Stimulated activated CD8-positive, alpha-beta memory T cell treated with anti-CD3 and anti-CD28 coated beads, Interleukin-7, amount 100 ng/mL, for 4 hours (primary cell): ENCODE data around the gene TEX19.
"Not testable (repeated sequence)": the region's sequence is repeated elsewhere in the genome, so short reads cannot be mapped to it uniquely, and the experiment has no call there.

ENCODE experiments used
- DNase-seq, 2 donors: peaks; one replicate each; pipeline ENCODE4 v3.0.0-alpha.2; 2020; ENCODE audit warnings: low read depth in 2 of 2

The TEX19 gene

GRCh38 chr17:82377294-82377693 is 18.2 kb downstream of the TEX19 start:
- DNase-seq, result not testable (repeated sequence)

DNA sequence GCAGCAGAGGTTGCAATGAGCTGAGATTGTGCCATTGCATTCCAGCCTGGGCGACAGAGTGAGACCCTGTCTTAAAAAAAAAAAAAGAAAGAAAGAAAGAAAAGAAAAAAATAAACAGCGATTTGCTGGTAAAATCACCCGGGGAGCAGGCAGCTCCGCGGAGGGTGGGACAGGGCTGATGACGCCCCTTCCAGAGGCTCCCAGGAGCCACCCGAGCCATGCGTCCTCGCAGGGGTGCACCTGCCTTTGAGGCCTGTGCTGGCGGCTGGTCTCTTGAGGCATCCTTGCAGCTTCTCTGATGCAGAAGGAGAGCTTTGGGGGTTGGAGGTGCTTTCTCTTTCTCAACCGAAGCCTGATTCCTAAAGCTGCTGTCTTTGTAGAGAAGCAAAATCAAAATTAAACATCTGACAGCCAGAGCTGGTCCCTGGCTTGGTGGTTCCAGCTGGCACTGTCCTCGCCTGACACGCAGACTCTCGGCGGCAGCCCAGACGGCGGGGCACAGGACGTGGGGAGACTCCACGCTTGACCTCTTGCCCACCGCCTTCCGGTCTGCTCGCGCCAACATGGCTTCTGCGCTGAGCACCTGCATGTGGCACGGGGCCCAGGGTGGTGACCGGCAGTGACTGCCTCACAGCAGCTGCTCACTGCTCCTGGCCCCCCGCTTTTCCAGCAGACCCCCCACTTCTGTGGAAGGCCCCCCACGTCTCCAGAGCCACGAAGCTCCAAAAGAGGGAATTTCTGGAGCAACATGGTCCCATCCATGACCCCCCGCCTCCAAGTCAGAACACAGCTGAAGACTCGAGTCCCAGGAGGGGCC is 19.1 kb downstream of the TEX19 start:
- DNase-seq, result no peak

DNA sequence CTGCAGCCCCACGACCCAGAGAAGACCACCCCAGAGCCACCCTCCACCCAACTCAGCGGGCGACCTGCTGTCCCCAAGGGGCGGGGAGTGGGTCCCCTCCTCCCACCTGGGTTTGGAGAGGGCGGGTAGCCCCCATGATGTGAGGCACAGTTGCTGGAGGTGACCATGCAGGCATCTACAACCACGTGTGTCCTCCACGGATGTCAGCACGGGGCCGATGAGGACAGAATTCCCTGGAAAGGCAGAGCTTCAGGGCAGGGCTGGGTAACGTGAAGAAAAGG is 19.6 kb downstream of the TEX19 start:
- no peak for DNase-seq

DNA sequence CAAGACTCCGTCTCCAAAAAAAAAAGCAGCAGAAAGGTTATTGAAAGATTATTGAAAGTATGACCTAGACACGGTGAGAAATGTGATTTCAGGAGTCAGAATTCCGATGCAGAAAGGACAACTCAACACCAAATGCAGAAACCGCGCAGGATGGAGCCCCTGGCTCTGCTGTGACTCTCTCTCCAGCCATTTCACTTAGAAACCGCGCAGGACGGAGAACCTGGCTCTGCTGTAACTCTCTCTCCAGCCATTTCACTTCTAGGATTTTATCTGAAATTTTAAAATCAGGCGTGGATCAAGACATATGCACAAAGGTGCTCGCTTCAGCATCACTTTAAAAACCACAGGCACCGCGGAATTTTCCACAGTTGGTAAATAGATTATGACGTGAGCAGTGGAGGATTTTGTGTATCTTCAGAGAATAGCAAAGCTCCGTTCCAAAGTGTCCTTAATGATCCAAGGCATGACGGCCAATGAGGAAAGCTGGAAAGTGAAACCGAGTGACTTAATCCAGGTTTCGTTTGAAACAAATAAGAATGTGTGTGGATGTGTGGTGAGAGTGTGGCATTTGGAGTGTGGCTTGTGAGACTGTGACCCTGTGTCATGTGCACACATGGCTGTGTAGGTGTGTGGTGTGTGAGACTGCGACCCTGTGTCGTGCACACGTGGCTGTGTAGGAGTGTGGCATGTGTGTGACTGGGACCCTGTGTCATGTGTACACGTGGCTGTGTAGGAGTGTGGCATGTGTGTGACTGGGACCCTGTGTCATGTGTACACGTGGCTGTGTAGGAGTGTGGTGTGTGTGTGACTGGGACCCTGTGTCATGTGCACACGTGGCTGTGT is 22.0 kb downstream of the TEX19 start:
- DNase-seq, result no peak

DNA sequence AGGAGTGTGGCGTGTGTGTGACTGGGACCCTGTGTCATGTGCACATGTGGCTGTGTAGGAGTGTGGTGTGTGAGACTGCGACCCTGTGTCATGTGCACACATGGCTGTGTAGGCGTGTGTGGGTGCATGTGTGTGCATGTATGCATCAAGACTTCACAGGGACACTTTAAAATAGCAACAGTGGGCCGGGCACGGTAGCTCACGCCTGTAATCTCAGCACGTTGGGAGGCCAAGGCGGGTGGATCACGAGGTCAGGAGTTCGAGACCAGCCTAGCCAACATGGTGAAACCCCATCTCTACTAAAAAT is 22.6 kb downstream of the TEX19 start:
- not testable (repeated sequence) for DNase-seq

DNA sequence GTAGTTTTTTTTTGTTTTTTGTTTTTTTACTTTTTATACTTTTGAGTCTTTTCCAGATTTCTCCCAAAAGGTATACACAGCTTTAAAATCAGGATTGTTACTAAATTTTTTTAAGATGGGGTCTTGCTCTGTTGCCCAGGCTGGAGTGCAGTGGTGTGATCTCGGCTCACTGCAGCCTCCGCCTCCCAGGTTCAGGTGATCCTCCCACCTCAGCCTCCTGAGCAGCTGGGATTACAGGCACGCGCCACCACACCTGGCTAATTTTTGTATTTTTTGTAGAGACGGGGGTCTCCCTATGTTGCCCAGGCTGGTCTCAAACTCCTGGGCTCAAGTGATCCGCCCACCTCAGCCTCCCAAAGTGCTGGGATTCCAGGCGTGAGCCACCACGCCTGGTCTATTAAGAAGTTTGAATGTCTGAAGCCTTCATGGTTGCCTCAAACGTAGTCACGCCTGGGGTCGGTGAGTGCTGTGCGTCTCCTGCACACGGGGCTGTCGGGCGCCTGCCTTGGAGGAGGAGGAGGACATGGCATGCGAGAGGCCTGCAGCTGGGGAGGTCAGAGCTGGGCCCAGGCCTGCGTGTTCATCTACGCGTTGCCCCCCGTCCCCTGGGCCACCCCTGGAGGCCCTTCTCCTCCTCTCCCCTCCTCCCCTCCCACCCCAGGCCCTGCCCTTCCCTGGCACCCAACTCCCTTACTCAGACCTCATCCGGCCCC is 23.3 kb downstream of the TEX19 start:
- DNase-seq, result not testable (repeated sequence)

DNA sequence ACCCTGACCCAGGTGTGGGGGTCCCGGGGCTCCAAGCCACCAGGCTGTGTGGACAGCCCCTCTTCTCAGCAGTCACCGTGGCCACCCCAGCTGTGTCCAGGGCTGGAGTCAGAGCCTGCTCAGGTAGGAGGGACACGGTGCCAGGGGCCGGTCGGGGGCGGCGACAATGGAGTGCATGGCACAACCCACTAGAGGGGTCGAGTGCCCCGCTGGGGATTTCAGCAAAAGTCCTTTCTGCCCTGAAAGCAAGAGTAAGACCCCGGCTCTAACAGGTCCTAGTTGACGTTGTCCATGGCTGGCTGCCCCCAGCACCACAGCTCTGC is 23.8 kb downstream of the TEX19 start:
- no peak for DNase-seq

GRCh38 chr17:82383411-82383810 is 24.4 kb downstream of the TEX19 start:
- DNase-seq, result no peak

DNA sequence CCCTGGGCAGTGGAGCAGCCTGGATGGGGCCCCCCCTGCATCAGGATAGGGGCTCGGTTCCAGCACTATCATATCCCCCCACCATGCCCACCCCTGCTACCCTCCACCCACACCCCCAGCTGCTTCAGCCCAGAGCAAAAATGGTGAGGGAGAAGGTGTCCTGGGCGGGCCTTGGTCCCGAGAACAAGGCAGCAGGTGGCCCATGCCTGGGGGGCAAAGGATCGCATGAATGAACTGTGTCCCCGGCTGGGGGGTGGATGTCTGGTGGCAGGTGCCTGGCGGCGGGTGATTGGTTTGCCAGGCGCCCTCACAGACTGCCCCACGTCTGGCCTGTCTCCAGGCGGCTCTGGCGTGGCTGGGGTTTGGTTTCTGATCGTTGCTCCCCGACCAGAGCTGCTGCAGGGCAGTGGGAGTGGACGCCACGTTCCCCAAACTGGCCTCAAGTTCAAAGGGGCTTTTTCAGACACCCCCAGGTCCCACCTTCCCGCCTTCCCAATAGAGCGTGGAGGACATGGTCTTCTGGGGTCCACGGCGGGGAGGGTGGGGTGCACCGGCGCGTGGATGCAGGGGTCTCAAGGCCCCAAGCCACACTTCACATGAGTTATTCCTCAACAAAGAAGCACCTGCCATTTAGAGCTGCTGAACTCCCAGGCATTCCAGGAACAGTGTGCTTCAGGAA is 25.1 kb downstream of the TEX19 start:
- no peak for DNase-seq

DNA sequence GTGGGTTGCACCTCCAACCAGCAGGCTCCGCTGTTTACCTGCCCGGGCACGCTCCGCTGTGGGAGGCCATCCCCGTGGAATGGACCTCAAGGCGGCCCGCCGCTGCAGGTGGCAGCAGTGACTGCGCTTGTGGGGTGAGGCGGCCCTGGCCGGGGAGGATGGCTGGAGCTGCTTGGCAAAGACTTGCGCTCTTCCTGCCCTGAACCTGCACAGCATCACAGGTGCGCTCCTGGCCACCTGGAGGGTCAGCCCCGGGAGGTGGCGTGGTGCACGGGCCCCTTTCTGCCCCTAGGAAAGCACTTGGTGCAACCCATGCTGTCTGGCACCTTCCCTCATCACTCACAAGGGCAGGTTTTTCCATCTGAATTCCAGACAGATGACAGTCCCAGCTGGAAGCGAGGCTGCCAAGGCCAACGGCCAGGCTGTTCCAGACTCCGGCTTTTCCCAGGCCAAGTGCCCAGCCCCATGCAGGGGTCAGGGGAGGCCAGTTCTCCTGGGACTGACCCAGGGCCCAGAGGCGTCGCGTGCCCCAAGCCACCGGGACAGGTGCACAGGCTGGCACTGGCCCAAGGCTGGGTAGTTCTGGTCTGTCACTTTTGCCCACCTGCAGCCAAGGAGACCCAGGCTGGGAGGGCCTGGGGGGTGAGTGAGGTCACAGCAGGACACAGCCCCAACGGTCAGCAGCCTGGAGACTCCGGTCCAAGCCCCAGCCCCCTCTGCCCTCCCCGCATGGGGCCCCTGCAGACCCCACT is 25.9 kb downstream of the TEX19 start:
- DNase-seq, result no peak

DNA sequence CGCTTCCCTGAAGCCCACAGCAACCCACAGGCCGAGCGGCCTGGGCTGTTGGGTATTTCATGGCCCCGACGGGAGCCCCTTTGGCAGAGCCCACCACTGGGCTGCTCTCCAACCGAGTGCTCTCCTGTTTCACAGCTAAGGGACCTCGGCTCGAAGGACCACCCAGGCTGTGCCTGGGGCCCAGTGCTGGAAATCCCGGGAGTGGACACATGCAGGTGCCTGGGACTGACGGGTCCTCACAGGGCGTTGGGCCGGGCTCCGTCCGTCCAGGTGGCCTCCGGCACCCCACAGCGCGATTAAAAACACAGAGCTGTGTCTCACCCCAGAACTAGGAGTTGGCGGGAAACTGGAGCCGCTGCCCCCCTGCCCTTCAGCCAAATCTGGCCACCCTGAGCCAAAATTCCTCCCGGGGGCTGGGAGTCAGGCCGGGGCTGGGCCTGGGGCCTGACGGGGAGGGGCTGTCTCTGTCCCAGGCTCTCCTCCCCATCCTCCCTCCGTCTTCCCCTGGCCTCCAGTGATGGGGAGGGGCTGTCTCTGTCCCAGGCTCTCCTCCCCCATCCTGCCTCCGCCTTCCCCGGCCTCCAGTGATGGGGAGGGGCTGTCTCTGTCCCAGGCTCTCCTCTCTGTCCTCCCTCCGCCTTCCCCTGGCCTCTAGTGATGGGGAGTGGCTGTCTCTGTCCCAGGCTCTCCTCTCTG is 26.7 kb downstream of the TEX19 start:
- no peak for DNase-seq

DNA sequence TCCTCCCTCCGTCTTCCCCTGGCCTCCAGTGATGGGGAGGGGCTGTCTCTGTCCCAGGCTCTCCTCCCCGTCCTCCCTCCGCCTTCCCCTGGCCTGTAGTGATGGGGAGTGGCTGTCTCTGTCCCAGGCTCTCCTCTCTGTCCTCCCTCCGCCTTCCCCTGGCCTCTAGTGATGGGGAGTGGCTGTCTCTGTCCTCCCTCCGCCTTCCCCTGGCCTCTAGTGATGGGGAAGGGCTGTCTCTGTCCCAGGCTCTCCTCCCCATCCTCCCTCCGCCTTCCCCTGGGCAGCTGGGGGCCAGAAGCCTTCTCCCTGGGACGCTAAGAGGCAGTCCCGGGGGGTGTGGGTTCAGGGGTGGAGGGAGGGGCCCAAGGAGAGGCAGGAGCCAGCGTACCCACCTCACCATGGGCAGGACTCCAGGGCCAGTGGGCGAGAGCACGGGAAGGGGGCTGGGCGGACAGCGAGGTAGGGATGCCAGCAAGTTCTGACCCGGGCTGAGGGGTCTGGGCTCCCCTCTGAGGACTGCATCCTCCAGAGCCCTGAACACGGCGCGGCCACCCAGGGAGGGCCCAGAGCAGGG is 27.3 kb downstream of the TEX19 start:
- no peak for DNase-seq

GRCh38 chr17:82386881-82387704 is 28.0 kb downstream of the TEX19 start:
- DNase-seq, result no peak

DNA sequence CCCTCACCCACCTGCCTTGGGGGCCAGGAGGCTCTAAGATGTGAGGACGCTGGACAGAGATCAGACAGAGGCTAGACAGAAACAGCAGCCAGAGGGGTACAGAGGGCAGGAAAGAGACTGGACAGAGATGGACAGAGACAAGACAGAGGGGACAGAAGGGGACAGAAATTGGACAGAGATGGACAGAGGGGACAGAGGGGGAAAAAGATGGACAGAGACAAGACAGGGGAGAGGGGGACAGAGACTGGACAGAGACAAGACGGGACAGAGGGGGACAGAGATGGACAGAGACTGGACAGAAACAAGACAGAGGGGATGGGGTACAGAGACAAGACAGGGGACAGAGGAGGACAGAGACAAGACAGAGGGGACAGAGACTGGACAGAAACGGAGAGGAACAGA is 28.7 kb downstream of the TEX19 start:
- no peak for DNase-seq

DNA sequence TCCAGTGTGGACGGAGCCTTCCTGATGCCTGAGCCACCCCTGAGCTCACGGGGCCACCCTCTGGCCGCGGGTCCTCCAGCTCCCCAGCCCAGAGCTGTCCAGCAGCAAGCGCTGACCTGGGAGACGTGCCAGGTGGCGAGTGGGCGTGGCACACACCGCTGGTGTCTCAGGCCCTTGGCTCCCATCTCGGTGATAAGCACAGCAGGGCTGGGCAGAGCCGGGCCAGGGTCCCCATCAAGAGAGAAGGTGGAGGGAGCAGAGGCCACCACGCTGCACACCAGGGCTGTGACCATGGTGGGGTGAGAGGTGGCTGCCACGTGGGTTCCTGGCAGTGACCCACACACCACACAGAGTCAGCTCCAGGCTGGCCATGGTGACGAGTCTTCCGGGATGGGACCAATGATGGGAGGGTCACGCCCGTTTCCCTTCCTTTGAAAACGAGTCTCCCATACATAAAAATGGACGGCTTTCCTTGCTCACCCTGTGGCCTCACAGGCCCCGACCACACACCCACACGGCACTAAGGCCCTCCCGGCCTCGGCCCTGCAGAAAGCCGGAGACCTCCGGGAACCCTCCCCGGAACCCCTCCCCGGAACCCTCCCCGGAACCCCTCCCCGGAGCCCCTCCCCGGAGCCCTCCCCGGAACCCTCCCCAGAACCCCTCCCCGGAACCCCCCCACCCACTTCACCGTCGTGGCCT is 29.3 kb downstream of the TEX19 start:
- no peak for DNase-seq

DNA sequence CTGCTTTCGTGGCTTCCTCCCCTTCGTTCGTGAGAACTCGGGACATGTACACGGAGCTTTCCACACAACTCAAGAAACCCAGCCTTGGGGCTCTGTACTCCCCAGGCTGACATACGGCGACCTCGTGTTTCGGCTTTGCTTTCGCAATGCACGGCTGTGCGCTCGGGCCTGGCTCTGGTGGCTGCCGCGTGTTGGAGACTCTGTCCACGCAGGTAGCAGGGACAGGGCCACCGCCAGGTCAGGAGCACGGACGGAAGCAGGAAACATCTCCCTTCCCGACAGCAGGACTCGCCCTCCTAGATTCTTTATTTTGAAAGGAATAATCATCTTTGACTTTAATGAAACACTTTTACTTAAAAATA is 29.9 kb downstream of the TEX19 start:
- no peak for DNase-seq

DNA sequence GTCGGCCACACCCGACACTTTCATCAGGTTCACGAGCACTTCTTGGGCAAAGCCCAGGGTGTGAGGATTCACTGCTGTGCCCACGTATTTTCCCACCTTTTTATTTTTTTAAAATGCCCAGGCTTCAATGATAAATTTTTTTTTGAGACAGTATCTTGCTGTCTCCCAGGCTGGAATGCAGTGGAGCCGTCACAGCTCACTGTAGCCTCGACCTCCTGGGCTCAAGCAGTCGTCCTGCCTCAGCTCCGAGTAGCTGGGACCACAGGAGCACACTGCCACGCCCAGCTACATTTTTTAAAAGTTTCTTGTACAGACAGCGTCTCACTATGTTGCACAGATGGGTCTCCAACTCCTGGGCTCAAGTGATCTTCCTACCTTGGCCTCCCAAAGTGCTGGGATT is 30.3 kb downstream of the TEX19 start:
- no peak for DNase-seq

GRCh38 chr17:82390015-82390859 is 31.2 kb downstream of the TEX19 start:
- no peak for DNase-seq
